HepG2 (cell line): ENCODE results near the gene MBD2. TPM values are rescaled to one million over a fixed set of nuclear protein-coding genes. Genes with fewer than 3 reads are reported as not detected.

ENCODE experiments used
- ATRX ChIP-seq: sonication (generic); formaldehyde crosslinking; IDR thresholded peaks from 2 replicates; pipeline ENCODE4 v1.4.0; 2020; ENCODE audit warnings: missing genetic modification reagents, borderline replicate concordance
- CC2D1A ChIP-seq: sonication (generic); formaldehyde crosslinking; IDR thresholded peaks from 2 replicates; pipeline ENCODE4 v1.8.1; 2023; ENCODE audit warnings: mild to moderate bottlenecking, missing genetic modification reagents
- ELF1 ChIP-seq: sonication (generic); formaldehyde crosslinking; IDR thresholded peaks from 2 replicates; pipeline ENCODE4 v1.4.0; 2020; ENCODE audit warnings: missing genetic modification reagents
- GMEB2 ChIP-seq: IDR thresholded peaks from 2 replicates; pipeline ENCODE4 v1.6.1; 2016; ENCODE audit warnings: missing biosample characterization, missing genetic modification reagents, low read depth
- GTF3A ChIP-seq: sonication (generic); formaldehyde crosslinking; conservative IDR thresholded peaks from 2 replicates; pipeline ENCODE4 v1.4.0; 2020; ENCODE audit warnings: mild to moderate bottlenecking, missing genetic modification reagents
- JUNB ChIP-seq: sonication (generic); formaldehyde crosslinking; IDR thresholded peaks from 2 replicates; pipeline ENCODE4 v1.8.0; 2022; ENCODE audit warnings: missing genetic modification reagents, mild to moderate bottlenecking, borderline replicate concordance
- KDM5A ChIP-seq: fragments of 200-600 bp; sonication (generic); IDR thresholded peaks from 2 replicates; pipeline ENCODE4 v1.7.0; 2018; ENCODE audit warnings: antibody characterized with exemption, mild to moderate bottlenecking, low read length, borderline replicate concordance
- MIER3 ChIP-seq: IDR thresholded peaks from 2 replicates; pipeline ENCODE4 v1.6.1; 2016; ENCODE audit warnings: missing compliant biosample characterization, borderline replicate concordance
- NCOA1 ChIP-seq: sonication (generic); formaldehyde crosslinking; IDR thresholded peaks from 2 replicates; pipeline ENCODE4 v1.9.0; 2021; ENCODE audit warnings: missing genetic modification reagents
- SMARCE1 ChIP-seq: fragments of 450-650 bp; IDR thresholded peaks from 2 replicates; pipeline ENCODE4 v1.6.1; 2017; ENCODE audit warnings: borderline replicate concordance
- TFAP4 ChIP-seq: sonication (generic); IDR thresholded peaks from 2 replicates; pipeline ENCODE4 v1.6.1; 2016; ENCODE audit warnings: low read depth, borderline replicate concordance
- TP53 ChIP-seq: sonication (generic); formaldehyde crosslinking; conservative IDR thresholded peaks from 2 replicates; pipeline ENCODE4 v1.4.0; 2020; ENCODE audit warnings: missing genetic modification reagents
- XBP1 ChIP-seq: sonication (generic); formaldehyde crosslinking; IDR thresholded peaks from 2 replicates; pipeline ENCODE4 v1.5.0; 2020; ENCODE audit warnings: missing genetic modification reagents
- ZFX ChIP-seq: sonication (generic); formaldehyde crosslinking; IDR thresholded peaks from 2 replicates; pipeline ENCODE4 v1.4.0; 2020; ENCODE audit warnings: mild to moderate bottlenecking, low read depth, missing genetic modification reagents, moderate library complexity
- ZFY ChIP-seq: sonication (generic); formaldehyde crosslinking; IDR thresholded peaks from 2 replicates; pipeline ENCODE4 v1.4.0; 2020; ENCODE audit warnings: missing genetic modification reagents
- ZNF160 ChIP-seq: sonication (generic); formaldehyde crosslinking; IDR thresholded peaks from 2 replicates; pipeline ENCODE4 v1.8.0; 2022; ENCODE audit warnings: mild to moderate bottlenecking, inconsistent platforms, missing genetic modification reagents
- ZNF230 ChIP-seq: sonication (generic); formaldehyde crosslinking; IDR thresholded peaks from 2 replicates; pipeline ENCODE4 v1.4.0; 2020; ENCODE audit warnings: mild to moderate bottlenecking, missing genetic modification reagents
- ZNF256 ChIP-seq: sonication (generic); formaldehyde crosslinking; conservative IDR thresholded peaks from 2 replicates; pipeline ENCODE4 v1.4.0; 2020; ENCODE audit warnings: missing genetic modification reagents
- ZNF263 ChIP-seq: sonication (generic); formaldehyde crosslinking; IDR thresholded peaks from 2 replicates; pipeline ENCODE4 v1.4.0; 2020; ENCODE audit warnings: missing genetic modification reagents
- ZNF451 ChIP-seq: sonication (generic); formaldehyde crosslinking; IDR thresholded peaks from 2 replicates; pipeline ENCODE4 v1.5.0; 2020; ENCODE audit warnings: mild to moderate bottlenecking, missing genetic modification reagents
- ZNF468 ChIP-seq: sonication (generic); formaldehyde crosslinking; IDR thresholded peaks from 2 replicates; pipeline ENCODE4 v1.8.0; 2022; ENCODE audit warnings: mild to moderate bottlenecking, moderate library complexity, missing genetic modification reagents
- ZNF496 ChIP-seq: sonication (generic); formaldehyde crosslinking; IDR thresholded peaks from 2 replicates; pipeline ENCODE4 v1.8.1; 2023; ENCODE audit warnings: mild to moderate bottlenecking, moderate library complexity, missing genetic modification reagents; ENCODE audit not compliant: insufficient replicate concordance
- ZNF549 ChIP-seq: sonication (generic); formaldehyde crosslinking; IDR thresholded peaks from 2 replicates; pipeline ENCODE4 v1.5.0; 2020; ENCODE audit warnings: missing genetic modification reagents
- ZNF556 ChIP-seq: sonication (generic); formaldehyde crosslinking; IDR thresholded peaks from 2 replicates; pipeline ENCODE4 v1.4.0; 2020; ENCODE audit warnings: mild to moderate bottlenecking, missing genetic modification reagents, borderline replicate concordance
- ZNF644 ChIP-seq: IDR thresholded peaks from 2 replicates; pipeline ENCODE4 v1.6.1; 2016; ENCODE audit warnings: low read depth
- ZNF709 ChIP-seq: sonication (generic); formaldehyde crosslinking; IDR thresholded peaks from 2 replicates; pipeline ENCODE4 v1.5.0; 2020; ENCODE audit warnings: mild to moderate bottlenecking, missing genetic modification reagents
- ZNF775 ChIP-seq: sonication (generic); formaldehyde crosslinking; IDR thresholded peaks from 2 replicates; pipeline ENCODE4 v1.4.0; 2020; ENCODE audit warnings: missing genetic modification reagents, mild to moderate bottlenecking, moderate library complexity, borderline replicate concordance
- ZNF883 ChIP-seq: sonication (generic); formaldehyde crosslinking; IDR thresholded peaks from 2 replicates; pipeline ENCODE4 v1.5.1; 2020; ENCODE audit warnings: mild to moderate bottlenecking, missing genetic modification reagents; ENCODE audit errors: not compliant biosample characterization
- polyA plus RNA-seq, 8 experiments: library from polyadenylated mRNA; depleted of rRNA in 3 of 8; stranded (reverse) in 7 of 8; unstranded in 1 of 8; fragments of >200 nt; fragmentation: Illumina TruSeq in 4 of 8; extraction: Trizol in 4 of 8; gene quantifications; 2 replicates each; pipeline versions ENCODE4 v1.2.1 to v1.2.3, GENCODE V29; 2011 to 2016; ENCODE audit warnings: low read depth in 4 of 8, missing spikeins in 1 of 8, mixed read lengths in 1 of 8; ENCODE audit not compliant: insufficient read depth in 1 of 8
- total RNA-seq, 5 experiments: library from RNA; depleted of rRNA; stranded (reverse); fragments of >200 nt; fragmentation: Illumina TruSeq; extraction: Trizol; gene quantifications; 2 replicates each; pipeline ENCODE4 v1.2.3, GENCODE V29; 2016; ENCODE audit warnings: low read depth in 1 of 5
- TF ChIP-seq, protein P1 (sequence below): sonication (generic); formaldehyde crosslinking; IDR thresholded peaks from 2 replicates; pipeline ENCODE4 v1.8.1; 2023; ENCODE audit warnings: missing genetic modification reagents, mild to moderate bottlenecking, borderline replicate concordance

Gene MBD2
- total and polyA plus RNA-seq, 2 of the 13 experiments (the other 11 are each of a cell fraction or from before 2014, with no cell fraction given) = 19.1 to 38.5 TPM

DNA sequence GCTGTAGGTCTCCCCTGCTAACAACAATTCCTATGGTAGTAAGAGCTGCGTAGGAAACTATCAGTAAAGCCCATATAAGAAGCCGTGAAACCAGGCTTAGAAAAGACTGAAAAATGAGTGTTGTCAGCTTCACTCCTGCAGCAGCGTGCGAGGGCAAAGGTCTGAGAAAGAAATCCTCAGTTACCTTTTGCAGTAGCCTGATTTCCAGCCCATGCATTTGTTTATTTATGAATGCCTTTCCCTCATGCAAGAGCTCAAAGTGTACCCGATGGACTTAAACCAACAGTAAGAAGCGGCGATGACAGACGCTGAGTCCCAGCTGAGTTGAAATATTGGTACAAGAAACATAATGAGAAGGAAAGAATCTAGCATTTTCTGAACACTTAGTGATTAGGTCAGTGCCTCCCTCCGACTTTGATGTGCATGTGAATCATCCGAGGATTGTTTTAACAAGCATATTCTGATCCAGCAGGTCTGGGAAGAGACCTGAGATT, 29.8 kb upstream of the MBD2 start (continued):
- TF ChIP-seq XBP1 (CRISPR knock-in tag) = no peak
- TF ChIP-seq ZNF644 (CRISPR knock-in tag) = 0 out of 2 replicates have a peak, but pooled peaks have one; percentile 31
- TF ChIP-seq ZNF709 (CRISPR knock-in tag) = no peak
- peak; percentile 42; the same call in 1 of the 2 replicates for TF ChIP-seq ZNF775 (CRISPR knock-in tag)
- no peak for TF ChIP-seq TP53
- TF ChIP-seq ZNF160 = no peak
- TF ChIP-seq SMARCE1 = no peak
- TF ChIP-seq ZNF230 (CRISPR knock-in tag) = no peak
- no peak for TF ChIP-seq GMEB2 (CRISPR knock-in tag)
- TF ChIP-seq ZNF549 = no peak
- peak; percentile 64; the same call in 1 of the 2 replicates for TF ChIP-seq MIER3 (CRISPR knock-in tag)
- TF ChIP-seq ZFX (CRISPR knock-in tag) = 0 out of 2 replicates have a peak, but pooled peaks have one; percentile 25
- TF ChIP-seq ZNF556 (CRISPR knock-in tag) = peak; percentile 53; the same call in 1 of the 2 replicates
- TF ChIP-seq ZNF496 (CRISPR knock-in tag) = no peak
- TF ChIP-seq ZNF451 (CRISPR knock-in tag) = no peak
- no peak; the same call in 1 of the 2 replicates for TF ChIP-seq JUNB (CRISPR knock-in tag)
- no peak for TF ChIP-seq ZFY (CRISPR knock-in tag)
- TF ChIP-seq NCOA1 (CRISPR knock-in tag) = no peak
- no peak for TF ChIP-seq CC2D1A
- no peak for TF ChIP-seq GTF3A
- TF ChIP-seq ZNF468 = no peak
- peak; percentile 93 for TF ChIP-seq TFAP4
- no peak; the same call in 1 of the 2 replicates for TF ChIP-seq KDM5A
- TF ChIP-seq, protein P1, sequence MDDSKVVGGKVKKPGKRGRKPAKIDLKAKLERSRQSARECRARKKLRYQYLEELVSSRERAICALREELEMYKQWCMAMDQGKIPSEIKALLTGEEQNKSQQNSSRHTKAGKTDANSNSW (CRISPR knock-in tag) = no peak
- no peak for TF ChIP-seq ZNF263 (CRISPR knock-in tag)
- no peak for TF ChIP-seq ZNF883 (CRISPR knock-in tag)
- no peak for TF ChIP-seq ZNF256 (CRISPR knock-in tag)
- no peak for TF ChIP-seq ELF1 (CRISPR knock-in tag)
- no peak for TF ChIP-seq ATRX (CRISPR knock-in tag)
